GM12878 (cell line): ENCODE measurements around the gene CNOT10. TPM values are rescaled to one million over a fixed set of nuclear protein-coding genes. Genes with fewer than 3 reads are reported as not detected.

ENCODE experiments used
- ATAC-seq: fragments of 200-7000 bp; cut with Tn5 transposase; 3 replicates; pipeline ENCODE4 v1.9.1; 2020; ENCODE audit warnings: mild to moderate bottlenecking, moderate library complexity
- BruUV-seq: library from RNA; stranded (reverse); fragments of 400-500 nt; replicated peaks from 2 replicates; lab custom pipeline; 2021; lab: Mats Ljungman, UMichigan
- CTCF ChIA-PET: fragments of 300-600 bp; sonication (Branson Sonifier 250); formaldehyde crosslinking; extraction: SDS; loops from one replicate; lab custom pipeline; 2021; ENCODE audit warnings: inconsistent platforms; lab: Yijun Ruan, JAX
- POLR2A ChIA-PET: fragments of 350-600 bp; formaldehyde crosslinking; extraction: SDS; loops from one replicate; lab custom pipeline; 2021; ENCODE audit warnings: inconsistent platforms; lab: Charles Lee
- RAD21 ChIA-PET: fragments of 300-600 bp; sonication (Branson Sonifier 250); formaldehyde crosslinking; loops from one replicate; lab custom pipeline; 2023; ENCODE audit warnings: antibody characterized with exemption; ENCODE audit not compliant: unreplicated experiment; lab: Charles Lee
- SMC1A ChIA-PET: fragments of 300-600 bp; sonication (Branson Sonifier 250); formaldehyde crosslinking; loops from one replicate; lab custom pipeline; 2023; ENCODE audit not compliant: unreplicated experiment, uncharacterized antibody; lab: Charles Lee
- DNase-seq: peaks from one replicate; pipeline ENCODE4 v3.0.0-alpha.2; 2011; ENCODE audit warnings: low read depth, low spot score
- FAIRE-seq: peaks from 3 replicates; lab custom pipeline; 2011; peaks lifted over from hg19 to GRCh38; lab: Jason Lieb, UNC
- H2AFZ ChIP-seq: 2 replicates; pipeline ENCODE4 v1.6.0; 2011; ENCODE audit warnings: low read depth, low read length, control low read depth; ENCODE audit not compliant: control insufficient read depth
- H3K27ac ChIP-seq: 2 replicates; pipeline ENCODE4 v1.5.1; 2011; ENCODE audit warnings: control low read depth; ENCODE audit not compliant: control insufficient read depth, insufficient read depth
- H3K27me3 ChIP-seq, 2 experiments: replicated peaks in 1 of 2; 2 replicates each; pipeline versions ENCODE4 v1.6.0 to v1.6.1; 2011; ENCODE audit warnings: low read length in 1 of 2; ENCODE audit not compliant: control insufficient read depth in 2 of 2, insufficient read depth in 2 of 2
- H3K36me3 ChIP-seq, 2 experiments: 2 replicates each; pipeline ENCODE4 v1.5.1; 2011; ENCODE audit warnings: low read length in 1 of 2; ENCODE audit not compliant: control insufficient read depth in 2 of 2, insufficient read depth in 2 of 2
- H3K4me1 ChIP-seq: 2 replicates; pipeline ENCODE4 v1.6.1; 2011; ENCODE audit warnings: mild to moderate bottlenecking, low read length, moderate library complexity, mixed read lengths; ENCODE audit not compliant: control insufficient read depth, insufficient read depth
- H3K4me2 ChIP-seq: 2 replicates; pipeline ENCODE4 v1.6.0; 2011; ENCODE audit warnings: control low read depth; ENCODE audit not compliant: control insufficient read depth, insufficient read depth
- H3K4me3 ChIP-seq: fragments of 200-600 bp; sonication (generic); 2 replicates; pipeline ENCODE4 v1.5.1; 2016
- H3K79me2 ChIP-seq: 2 replicates; pipeline ENCODE4 v1.6.0; 2011; ENCODE audit warnings: low read length; ENCODE audit not compliant: control insufficient read depth, insufficient read depth
- H3K9ac ChIP-seq: 2 replicates; pipeline ENCODE4 v1.8.0; 2011; ENCODE audit warnings: low read length, control low read depth, mixed read lengths; ENCODE audit not compliant: control insufficient read depth, insufficient read depth
- H3K9me3 ChIP-seq: replicated peaks from 3 replicates; pipeline ENCODE4 v1.5.1; 2011; ENCODE audit warnings: mild to moderate bottlenecking, low read length; ENCODE audit not compliant: control insufficient read depth, insufficient read depth
- H4K20me1 ChIP-seq: 2 replicates; pipeline ENCODE4 v1.6.0; 2011; ENCODE audit not compliant: control insufficient read depth, insufficient read depth
- ATF2 ChIP-seq: IDR thresholded peaks from 2 replicates; pipeline ENCODE4 v1.6.1; 2012; ENCODE audit warnings: low read length, inconsistent platforms
- BCL3 ChIP-seq: IDR thresholded peaks from 2 replicates; pipeline ENCODE4 v1.6.1; 2011; ENCODE audit warnings: borderline replicate concordance, low read depth, mild to moderate bottlenecking, moderate library complexity, low read length; ENCODE audit not compliant: insufficient read depth, poor library complexity, severe bottlenecking
- BHLHE40 ChIP-seq, 2 experiments: fragments of 450-650 bp in 1 of 2; IDR thresholded peaks; 2 replicates each; pipeline ENCODE4 v1.6.1; 2011 to 2017; ENCODE audit warnings: low read depth in 2 of 2, borderline replicate concordance in 1 of 2, improper control_type of control experiment in 1 of 2, low read length in 1 of 2, mild to moderate bottlenecking in 1 of 2
- CBX5 ChIP-seq: sonication (generic); IDR thresholded peaks from 2 replicates; pipeline ENCODE4 v1.6.1; 2016; ENCODE audit warnings: low read depth, moderate library complexity, mild to moderate bottlenecking, inconsistent platforms
- CHD1 ChIP-seq: IDR thresholded peaks from 2 replicates; pipeline ENCODE4 v1.6.1; 2012; ENCODE audit warnings: low read depth, low read length, improper control_type of control experiment
- CREB1 ChIP-seq: IDR thresholded peaks from 2 replicates; pipeline ENCODE4 v1.6.1; 2012; ENCODE audit warnings: low read depth, mild to moderate bottlenecking, inconsistent platforms
- DPF2 ChIP-seq: fragments of 450-650 bp; IDR thresholded peaks from 2 replicates; pipeline ENCODE4 v1.6.1; 2017; ENCODE audit warnings: mild to moderate bottlenecking
- HDAC6 ChIP-seq: fragments of 200-600 bp; sonication (generic); IDR thresholded peaks from one replicate; pipeline ENCODE4 v1.8.0; 2017; ENCODE audit warnings: antibody characterized with exemption; ENCODE audit not compliant: unreplicated experiment
- HDGF ChIP-seq: fragments of 450-650 bp; IDR thresholded peaks from 2 replicates; pipeline ENCODE4 v1.6.1; 2016; ENCODE audit warnings: antibody characterized with exemption
- IKZF1 ChIP-seq: fragments of 450-650 bp; conservative IDR thresholded peaks from 2 replicates; pipeline ENCODE4 v1.6.1; 2017; ENCODE audit warnings: antibody characterized with exemption, mild to moderate bottlenecking
- KAT2A ChIP-seq: conservative IDR thresholded peaks from 2 replicates; pipeline ENCODE4 v1.6.1; 2011; ENCODE audit warnings: low read depth, low read length; ENCODE audit not compliant: control insufficient read depth
- MAX ChIP-seq: IDR thresholded peaks from 2 replicates; pipeline ENCODE4 v1.6.1; 2012; ENCODE audit warnings: low read depth, low read length, improper control_type of control experiment
- NFYA ChIP-seq: IDR thresholded peaks from 2 replicates; pipeline ENCODE4 v1.6.1; 2011; ENCODE audit warnings: low read depth, mild to moderate bottlenecking, low read length, improper control_type of control experiment, borderline replicate concordance
- NR2F1 ChIP-seq: fragments of 450-650 bp; conservative IDR thresholded peaks from 2 replicates; pipeline ENCODE4 v1.6.1; 2017; ENCODE audit warnings: mild to moderate bottlenecking
- POU2F2 ChIP-seq: IDR thresholded peaks from 3 replicates; pipeline ENCODE4 v1.6.1; 2011; ENCODE audit warnings: low read depth, mild to moderate bottlenecking, low read length, borderline replicate concordance
- RAD21 ChIP-seq: IDR thresholded peaks from 2 replicates; pipeline ENCODE4 v1.6.1; 2011; ENCODE audit warnings: mild to moderate bottlenecking, low read depth, low read length, moderate library complexity; ENCODE audit not compliant: insufficient read depth
- USF1 ChIP-seq: IDR thresholded peaks from 2 replicates; pipeline ENCODE4 v1.6.1; 2011; ENCODE audit warnings: borderline replicate concordance, low read depth, mild to moderate bottlenecking, moderate library complexity, mixed read lengths, low read length; ENCODE audit not compliant: insufficient read depth; ENCODE audit errors: extremely low read length
- ZNF622 ChIP-seq: fragments of 450-650 bp; IDR thresholded peaks from 2 replicates; pipeline ENCODE4 v1.6.1; 2017; ENCODE audit warnings: mild to moderate bottlenecking, inconsistent platforms
- WGBS: methylation state at CpG from one replicate; pipeline ENCODE4 v1.1.6; 2016; ENCODE audit warnings: low lambda C conversion rate; ENCODE audit not compliant: insufficient replicate concordance, insufficient coverage; ENCODE audit errors: missing lambda C conversion rate; 5-methylcytosine and 5-hydroxymethylcytosine counted together
- in situ Hi-C: fragments of 300-500 bp; cut with MboI; formaldehyde crosslinking; loops from 9 replicates; pipeline ENCODE4 v1.14.3; 2018; ENCODE audit warnings: mixed read lengths
- intact Hi-C: fragments of 100-400 bp; cut with micrococcal nuclease; formaldehyde crosslinking; loops from one replicate; pipeline ENCODE4 v1.14.2; 2022; ENCODE audit not compliant: unreplicated experiment
- polyA plus RNA-seq, 11 experiments: library from polyadenylated mRNA; depleted of rRNA in 4 of 11; unstranded in 6 of 11; stranded (reverse) in 5 of 11; fragments of >200 nt; fragmentation: Nextera tagmentation in 4 of 11; fragmentation: Illumina TruSeq in 1 of 11; extraction: Ambion mirVana in 4 of 11; extraction: Trizol in 1 of 11; gene quantifications; 1 replicate in 1 of 11; 2 replicates in 10 of 11; pipeline versions ENCODE4 v1.2.1 to v1.2.3, GENCODE V29; 2011 to 2016; ENCODE audit warnings: inconsistent platforms in 2 of 11, missing spikeins in 2 of 11, low read depth in 1 of 11
- total RNA-seq, 4 experiments: library from RNA; depleted of rRNA in 3 of 4; stranded (reverse); fragments of >200 nt in 3 of 4; fragmentation: Illumina TruSeq in 1 of 4; extraction: Trizol in 1 of 4; gene quantifications; 2 replicates each; pipeline versions ENCODE4 v1.2.1 to v1.2.3, GENCODE V29; 2013 to 2021

Gene CNOT10
- total and polyA plus RNA-seq, 10 of the 15 experiments (the other 5 are each of a cell fraction or from before 2014, with no cell fraction given), result 18.2 to 51.9 (median 45.5) TPM

DNA sequence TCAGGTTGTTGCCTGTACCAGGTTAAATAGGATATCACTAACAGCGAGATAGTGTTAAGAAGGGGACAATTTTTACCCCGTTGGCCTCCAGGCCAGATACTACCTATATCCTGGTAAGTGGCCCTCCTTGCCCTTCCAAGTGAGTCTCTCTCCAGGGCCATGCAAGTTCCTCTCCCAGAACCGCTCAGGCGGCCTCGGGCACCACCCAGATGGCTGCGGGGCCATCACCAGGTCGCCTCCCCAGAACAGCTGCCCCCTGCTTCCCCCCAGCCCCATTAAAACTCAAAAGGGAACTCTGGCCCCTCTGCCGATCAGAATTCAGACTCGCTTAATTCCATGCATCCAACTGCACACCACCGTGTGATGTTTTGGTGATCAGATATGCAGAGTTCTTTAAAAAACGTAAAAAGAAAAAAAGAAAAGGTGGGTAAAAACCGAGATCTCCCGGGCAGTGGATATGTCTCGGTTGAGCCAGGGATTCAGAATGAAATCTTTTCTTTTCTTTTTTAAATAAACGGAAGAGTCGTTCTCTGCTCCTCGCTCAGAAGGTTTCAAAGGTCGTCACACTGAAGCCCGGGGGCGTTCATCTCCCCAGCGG is 131.0 kb downstream of the CNOT10 start (continued):
- TF ChIP-seq USF1, result no peak
- no peak for TF ChIP-seq HDGF

- peak; percentile 40 for ATAC-seq
- CTCF ChIA-PET, result no interaction called here
- 5% methylated on average over 53 of the region's 85 CpGs for WGBS
- Histone ChIP-seq H3K4me2 (peak overlapping the region; percentile 74), H3K4me3 (peak overlapping the region; percentile 32; the same call in 1 of the 2 replicates), H3K27ac (no peak overlapping the region), H4K20me1 (no peaks in the 10 kb centered on the region), H3K4me1 (no peaks in the 10 kb centered on the region), H2AFZ (peak overlapping the region; percentile 12; the same call in 1 of the 2 replicates), H3K9me3 (no peaks in the 10 kb centered on the region), H3K27me3 (peaks cover 16 to 19% of the 10 kb centered on the region in 2 experiments), H3K79me2 (no peaks in the 10 kb centered on the region), H3K36me3 (no peaks in the 10 kb centered on the region; a peak in 1 of 4 replicates), H3K9ac (no peak overlapping the region)
- SMC1A ChIA-PET, result no interaction called here
- no peak for DNase-seq
- no peak for FAIRE-seq
- POLR2A ChIA-PET, result no interaction called here
- intact Hi-C loops, result loop anchor here (10.0 kb wide), 1 partner anchor 88 kb away; no protein-coding TSS in a partner anchor
- RAD21 ChIA-PET, result no interaction called here
- in situ Hi-C loops, result no loop called here
- BruUV-seq, result no TSS peak
- TF ChIP-seq DPF2, result 0 out of 2 replicates have a peak, but pooled peaks have one; percentile 19
- TF ChIP-seq RAD21, result no peak
- TF ChIP-seq BCL3, result no peak
- no peak for TF ChIP-seq NFYA
- no peak for TF ChIP-seq KAT2A
- no peak for TF ChIP-seq CREB1
- TF ChIP-seq CBX5, result no peak
- no peak for TF ChIP-seq BHLHE40 (IDR thresholded peaks at IDR 0.05; ENCODE audit: borderline replicate concordance in 1 of 2, low read depth in 2 of 2, low read length in 1 of 2)
- peak; percentile 96 for TF ChIP-seq HDAC6
- TF ChIP-seq ZNF622, result no peak
- no peak for TF ChIP-seq CHD1
- TF ChIP-seq IKZF1, result 0 out of 2 replicates have a peak, but pooled peaks have one; percentile 33
- 0 out of 2 replicates have a peak, but pooled peaks have one; percentile 13 for TF ChIP-seq NR2F1
- TF ChIP-seq MAX, result no peak
- no peak for TF ChIP-seq ATF2
- TF ChIP-seq POU2F2, result no peak
These were observed 131.7 kb downstream of the CNOT10 start for GRCh38 chr3:32816439-32817256.
